ENCODE measurements around the gene GPR176. TPM values are rescaled to one million over a fixed set of nuclear protein-coding genes. Genes with fewer than 3 reads are reported as not detected.
"Not testable (repeated sequence)": the region's sequence is repeated elsewhere in the genome, so short reads cannot be mapped to it uniquely, and the experiment has no call there.

The GPR176 gene
- total RNA-seq, 1 donor from 2014 or later, result 5.7 TPM

DNA sequence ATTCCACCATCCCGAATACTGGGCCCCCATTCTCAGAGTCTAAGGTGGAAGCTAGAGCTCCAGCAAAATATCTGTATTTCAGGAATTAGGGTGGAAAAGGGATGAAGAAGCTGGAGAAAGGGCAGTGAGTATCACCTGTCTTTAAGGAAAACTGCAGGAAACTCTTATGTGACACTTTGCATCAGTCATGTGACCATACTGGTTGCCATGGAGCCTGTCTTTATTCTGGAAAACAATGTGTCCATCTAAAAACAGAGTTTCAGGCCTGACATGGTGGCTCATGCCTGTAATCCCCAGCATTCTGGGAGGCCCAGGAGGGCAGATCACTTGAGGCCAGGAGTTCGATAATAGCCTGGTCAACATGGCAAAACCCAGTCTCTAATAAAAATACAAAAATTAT lies 84.5 kb downstream of the GPR176 start:
- DNase-seq (ENCODE audit: low spot score), result no peak
- intact Hi-C loops (cut with DNase I), result no loop called here
- no peak for ATAC-seq

DNA sequence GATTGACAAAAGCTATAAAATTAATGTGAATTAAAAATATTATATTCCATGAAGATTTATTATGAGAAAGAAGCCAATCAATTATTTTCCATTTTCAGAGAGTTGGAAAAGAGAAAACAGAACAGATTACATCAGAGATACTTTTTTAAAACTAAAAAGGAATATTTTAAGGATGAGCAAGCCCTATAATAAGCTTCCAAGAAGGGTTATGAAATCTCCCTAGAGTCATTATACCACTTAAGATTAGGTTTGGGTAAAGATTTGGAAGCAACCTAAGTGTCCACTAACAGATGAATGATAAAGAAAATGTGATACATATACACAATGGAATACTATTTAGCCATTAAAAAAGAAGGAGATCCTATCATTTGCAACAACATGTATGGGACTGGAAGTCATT lies 85.8 kb downstream of the GPR176 start:
- intact Hi-C loops (cut with DNase I), result no loop called here
- ATAC-seq, result peak; percentile 66
- DNase-seq (ENCODE audit: low spot score), result no peak

DNA sequence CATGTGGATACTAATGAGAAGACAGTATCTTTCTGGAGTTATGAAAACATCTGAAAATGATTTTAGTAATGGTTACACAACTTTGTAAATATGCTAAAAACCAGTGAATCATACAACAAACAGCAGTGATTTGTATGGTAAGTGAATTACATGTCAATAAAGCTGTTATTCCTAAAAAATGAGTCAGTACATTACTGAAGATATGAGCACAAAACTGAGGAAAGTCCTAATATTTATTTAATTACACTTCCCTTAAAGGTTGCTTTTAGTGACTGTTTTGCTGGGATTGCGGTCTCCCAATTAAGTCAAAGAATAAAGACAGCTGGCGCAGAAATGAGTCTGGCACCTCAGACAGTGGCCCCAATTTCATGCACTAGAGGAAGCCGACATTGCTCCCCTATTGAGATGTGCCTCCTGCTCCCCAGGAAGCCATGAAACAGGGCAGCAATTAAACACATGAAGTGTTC lies 86.5 kb downstream of the GPR176 start:
- intact Hi-C loops (cut with DNase I), result no loop called here
- DNase-seq (ENCODE audit: low spot score) (no peak), ATAC-seq (no peak)

DNA sequence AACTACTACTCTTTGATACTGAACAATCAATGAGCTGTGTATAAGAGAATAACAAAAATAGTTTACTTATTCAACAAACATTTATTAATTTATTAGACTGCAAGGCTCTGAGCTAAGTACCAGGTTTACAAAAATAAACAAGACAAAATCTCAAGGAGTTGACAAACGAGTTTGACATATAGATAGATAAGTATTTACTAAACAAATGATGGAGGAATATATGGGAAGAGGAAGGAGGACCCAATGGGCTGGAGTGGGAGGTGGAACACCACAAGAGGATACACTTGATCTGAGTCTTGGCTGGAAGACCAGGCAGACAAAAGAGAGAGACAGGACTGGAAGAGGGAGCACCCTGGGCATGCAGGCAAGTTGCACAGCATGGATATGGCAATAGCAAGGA lies 89.9 kb downstream of the GPR176 start:
- no peak for ATAC-seq
- intact Hi-C loops (cut with DNase I), result no loop called here
- no peak for DNase-seq (ENCODE audit: low spot score)

DNA sequence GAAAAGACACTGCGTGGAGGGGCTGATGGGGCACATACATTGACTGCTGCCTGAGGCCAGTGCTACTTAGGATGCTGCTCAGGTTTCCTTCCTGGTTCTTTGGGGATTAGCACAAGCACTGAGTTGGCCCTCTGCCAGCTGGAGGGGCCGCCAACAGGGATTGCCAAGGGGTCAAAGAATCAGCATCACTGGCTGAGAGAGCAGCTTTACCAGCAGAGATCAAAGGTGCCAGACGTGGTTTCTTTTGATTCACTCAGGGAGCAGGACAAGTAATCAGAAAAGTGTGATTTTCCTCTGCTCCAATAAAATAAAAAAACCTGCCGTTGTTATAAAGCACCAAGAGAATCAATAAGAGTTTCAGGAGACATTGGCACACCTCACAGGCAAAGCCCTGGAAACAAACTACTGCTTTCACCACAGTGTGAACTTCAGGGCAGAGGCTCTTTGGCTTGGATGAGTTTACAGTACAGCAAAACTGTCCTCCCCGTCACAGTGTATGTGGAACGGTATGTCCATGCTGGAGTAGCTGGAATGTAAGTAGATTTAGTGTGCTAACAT lies 91.6 kb downstream of the GPR176 start:
- intact Hi-C loops (cut with DNase I), result no loop called here
- ATAC-seq, result no peak
- DNase-seq (ENCODE audit: low spot score), result no peak

DNA sequence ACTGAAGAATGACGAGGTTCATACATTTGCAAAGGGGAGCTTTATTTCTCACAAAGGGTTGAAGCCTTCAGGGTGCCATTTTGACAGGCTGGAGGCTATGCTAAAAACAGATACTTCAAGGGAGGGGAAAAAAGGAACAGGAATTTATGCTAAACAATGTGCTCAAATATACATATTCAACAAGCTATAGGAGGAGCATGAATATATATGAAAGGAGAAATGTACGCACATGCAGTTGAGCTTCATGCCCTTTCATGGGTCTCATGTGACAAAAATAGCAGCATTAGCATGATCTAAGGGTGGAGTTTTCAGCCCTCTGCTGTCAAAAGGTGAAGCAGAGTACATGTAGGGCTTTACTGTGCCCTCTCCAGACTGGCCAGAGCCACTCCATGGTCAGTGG lies 93.1 kb downstream of the GPR176 start:
- DNase-seq (ENCODE audit: low spot score) (no peak), ATAC-seq (no peak)
- intact Hi-C loops (cut with DNase I), result no loop called here

DNA sequence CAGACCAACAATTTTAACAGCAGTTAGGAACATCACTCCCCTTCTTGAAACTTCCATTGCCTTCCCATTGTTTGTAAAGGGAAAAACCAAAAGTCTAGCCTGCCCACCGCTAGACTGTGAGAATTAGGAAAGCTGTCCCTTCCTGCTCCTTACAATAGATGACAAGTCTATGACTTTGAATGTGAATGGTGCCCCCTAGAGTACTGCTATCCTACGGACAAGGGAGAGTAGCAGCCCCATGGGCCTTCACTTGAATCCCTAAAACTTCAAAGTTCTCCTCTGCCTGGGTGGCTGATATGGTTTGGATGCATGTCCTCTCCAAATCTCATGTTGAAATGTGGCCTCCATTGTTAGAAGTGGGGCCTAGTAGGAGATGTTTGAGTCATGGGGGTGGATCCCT lies 96.4 kb downstream of the GPR176 start:
- intact Hi-C loops (cut with DNase I), result no loop called here
- no peak for DNase-seq (ENCODE audit: low spot score)
- no peak for ATAC-seq

DNA sequence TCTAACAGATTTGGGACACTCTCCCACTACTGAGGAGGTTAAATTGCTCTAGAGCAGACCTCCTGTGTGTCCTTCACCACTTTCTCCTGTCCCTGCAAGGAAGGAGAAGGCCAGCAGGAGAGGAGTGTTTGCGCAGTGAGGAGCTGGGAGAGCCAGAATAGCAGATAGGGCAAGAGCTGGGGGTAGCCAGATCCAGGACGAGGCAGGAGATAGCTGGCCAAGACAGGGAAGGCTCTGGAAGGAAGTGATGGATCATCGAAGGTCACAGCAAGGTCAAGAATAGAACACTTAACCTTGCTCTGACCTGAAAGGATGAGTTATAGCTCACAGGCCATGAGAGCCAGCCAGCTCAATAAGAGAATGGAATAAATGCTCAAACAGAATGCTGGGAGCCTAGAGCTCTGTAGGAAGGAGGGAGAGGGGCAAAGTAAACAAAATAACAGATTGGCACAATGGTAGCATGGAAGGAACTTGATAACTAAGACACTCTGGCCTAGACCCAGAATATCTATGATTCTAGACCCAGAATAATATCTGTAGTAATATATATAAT lies 99.9 kb downstream of the GPR176 start:
- ATAC-seq (no peak), DNase-seq (ENCODE audit: low spot score) (no peak)

DNA sequence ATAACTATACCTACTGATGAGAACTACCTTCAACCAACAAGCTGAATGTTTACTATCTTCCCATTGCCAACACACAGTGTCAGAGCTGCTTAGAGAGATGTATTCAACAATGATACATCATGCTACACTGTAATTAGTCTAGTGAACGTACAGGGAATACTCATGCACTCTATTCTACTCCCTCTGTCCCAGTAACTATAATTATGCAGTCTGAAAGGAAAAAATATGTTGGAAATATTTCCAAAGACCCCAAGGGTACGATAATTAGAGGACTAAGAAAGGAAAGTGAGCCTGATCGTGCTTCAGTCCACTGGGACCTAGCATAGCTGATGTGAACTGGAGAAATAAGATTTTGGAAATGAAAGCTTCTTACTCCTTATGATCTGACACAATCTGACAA lies 100.5 kb downstream of the GPR176 start:
- no peak for DNase-seq (ENCODE audit: low spot score)
- ATAC-seq, result no peak
- intact Hi-C loops (cut with DNase I), result no loop called here

More for the DNA sequence above, 99.9 kb downstream of the GPR176 start:
- intact Hi-C loops (cut with DNase I), result no loop called here

DNA sequence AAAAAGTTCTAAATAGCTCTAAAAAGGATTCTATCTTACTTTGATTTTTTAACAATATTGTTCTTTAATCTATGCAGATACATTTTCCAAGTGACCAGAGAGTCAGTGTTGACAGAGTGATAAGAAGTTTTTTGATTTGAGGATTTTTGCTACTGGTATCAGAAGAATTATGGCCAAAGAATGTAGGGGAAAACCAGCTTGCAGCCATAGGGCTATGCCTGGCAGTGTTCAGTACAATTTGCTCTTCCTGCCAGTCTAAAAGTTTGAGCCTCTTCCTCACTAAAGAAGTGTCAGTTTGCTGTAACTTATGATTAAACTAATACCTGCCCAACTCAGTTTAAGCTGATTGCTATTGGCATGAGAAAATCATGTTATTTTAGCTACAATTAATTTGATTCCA lies 102.2 kb downstream of the GPR176 start:
- intact Hi-C loops (cut with DNase I), result no loop called here
- DNase-seq (ENCODE audit: low spot score) (no peak), ATAC-seq (no peak)

DNA sequence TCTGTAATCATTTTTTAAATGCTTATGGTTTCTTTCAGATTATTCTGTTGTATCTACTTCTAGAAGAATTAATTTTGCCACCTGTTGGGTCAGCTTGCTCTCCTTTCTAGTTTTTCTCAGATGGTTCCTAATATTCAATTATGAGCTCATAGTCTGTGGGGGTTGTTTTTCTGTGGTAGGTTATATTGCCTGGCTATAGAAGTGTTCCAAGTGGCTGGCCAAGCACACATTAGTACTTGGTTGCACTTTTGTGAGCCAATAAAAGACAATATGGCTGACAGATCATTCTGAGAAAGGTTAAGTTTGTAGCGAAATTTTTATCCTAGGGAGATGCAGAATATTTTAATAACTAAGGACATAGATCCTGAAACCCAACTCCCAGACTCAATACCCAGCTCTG lies 105.6 kb downstream of the GPR176 start:
- intact Hi-C loops (cut with DNase I), result no loop called here
- ATAC-seq (no peak), DNase-seq (ENCODE audit: low spot score) (no peak)

DNA sequence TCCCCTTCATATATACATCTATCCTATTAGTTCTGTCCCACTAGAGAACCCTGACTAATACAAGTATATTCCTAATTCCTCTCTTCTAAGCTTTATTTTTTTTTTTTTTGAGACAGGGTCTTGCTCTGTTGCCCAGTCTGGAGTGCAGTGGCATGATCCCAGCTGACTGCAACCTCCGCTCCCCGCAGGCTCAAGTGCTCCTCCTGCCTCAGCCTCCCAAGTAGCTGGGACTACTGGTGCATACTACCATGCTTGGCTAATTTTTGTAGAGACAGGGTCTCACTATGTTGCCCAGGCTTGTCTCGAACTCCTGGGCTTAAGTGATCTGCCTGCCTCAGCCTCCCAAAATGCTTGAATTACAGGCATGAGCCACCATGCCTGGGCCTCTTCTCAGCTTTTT lies 107.4 kb downstream of the GPR176 start:
- intact Hi-C loops (cut with DNase I); DNase-seq (ENCODE audit: low spot score): not testable (repeated sequence)

DNA sequence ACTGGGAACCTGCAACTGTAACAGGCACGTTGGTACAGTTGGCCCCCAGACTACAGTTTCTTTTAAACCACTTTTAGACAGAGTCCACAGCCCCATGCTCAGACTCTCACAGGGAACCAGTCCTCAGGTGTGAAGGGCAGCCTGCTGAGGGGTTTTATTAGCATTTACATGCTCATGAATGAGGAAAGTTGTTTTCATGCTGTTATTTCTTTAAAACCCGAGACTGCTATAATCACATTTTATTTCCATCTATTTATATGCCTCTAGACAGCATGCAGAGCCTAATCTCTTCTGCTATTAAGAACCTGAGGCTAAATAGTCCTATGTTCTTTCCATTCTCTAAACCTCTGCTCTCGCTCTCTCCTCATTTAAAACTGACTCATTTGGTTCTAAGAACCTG lies 111.2 kb downstream of the GPR176 start:
- ATAC-seq, result no peak
- intact Hi-C loops (cut with DNase I), result no loop called here
- DNase-seq (ENCODE audit: low spot score), result no peak

More for the DNA sequence above, 107.4 kb downstream of the GPR176 start:
- ATAC-seq, result not testable (repeated sequence)

DNA sequence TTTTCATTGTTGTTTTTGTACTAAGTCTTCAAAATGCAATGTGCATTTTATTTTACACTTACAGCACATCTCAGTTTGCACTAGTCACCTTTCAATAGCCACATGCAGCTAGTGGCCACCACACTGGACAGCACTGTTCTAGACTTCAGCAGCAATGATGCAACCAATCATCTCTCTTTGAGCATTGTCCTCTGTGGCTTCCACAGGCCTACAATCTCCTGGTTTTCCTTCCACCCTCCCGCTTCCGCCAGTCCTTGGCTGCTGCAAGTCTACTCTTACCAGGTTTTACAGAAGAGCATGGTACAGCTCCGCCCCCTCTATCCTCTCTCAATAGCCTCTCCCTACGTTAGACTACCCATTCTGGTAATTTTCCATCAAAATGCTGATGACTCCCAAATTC lies 112.3 kb downstream of the GPR176 start:
- ATAC-seq (no peak), DNase-seq (ENCODE audit: low spot score) (no peak)
- intact Hi-C loops (cut with DNase I), result no loop called here

DNA sequence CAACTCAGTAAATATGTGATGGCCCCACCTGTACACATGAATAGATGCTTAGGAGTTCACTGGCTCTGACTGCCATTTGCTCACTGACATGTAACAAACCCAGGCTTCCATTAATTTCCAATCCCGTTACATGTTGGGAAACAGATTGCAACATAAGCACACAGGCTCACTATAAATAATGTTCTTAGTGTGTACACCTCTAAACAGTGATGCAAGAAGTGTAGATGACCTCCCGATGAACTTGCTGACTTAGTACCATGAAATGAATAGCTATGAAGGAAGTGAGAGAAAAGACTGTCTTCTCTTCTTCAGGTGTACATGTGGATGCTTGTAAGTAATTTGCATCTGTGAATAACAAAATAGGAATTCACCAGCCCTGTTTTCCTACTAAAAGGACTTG lies 116.0 kb downstream of the GPR176 start:
- ATAC-seq, result no peak
- intact Hi-C loops (cut with DNase I), result no loop called here
- no peak for DNase-seq (ENCODE audit: low spot score)

DNA sequence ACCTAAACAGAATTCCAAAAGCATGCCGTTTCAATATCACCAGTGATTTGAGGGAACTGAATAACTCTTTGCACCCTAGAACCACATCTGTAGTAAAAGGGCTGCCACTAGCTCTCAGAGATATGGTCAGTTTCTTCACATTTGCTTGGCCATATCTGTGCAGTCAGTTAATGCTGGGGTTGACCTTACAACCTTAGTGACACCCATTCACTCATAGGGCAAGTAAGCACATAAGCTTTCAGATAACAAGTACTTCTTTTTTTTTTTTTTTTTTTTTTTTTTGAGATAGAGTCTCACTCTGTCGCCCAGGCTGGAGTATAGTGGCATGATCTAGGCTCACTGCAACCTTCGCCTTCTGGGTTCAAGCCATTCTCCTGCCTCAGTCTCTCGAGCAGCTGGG lies 117.0 kb downstream of the GPR176 start:
- DNase-seq (ENCODE audit: low spot score), result no peak
- ATAC-seq, result no peak
- intact Hi-C loops (cut with DNase I), result no loop called here

DNA sequence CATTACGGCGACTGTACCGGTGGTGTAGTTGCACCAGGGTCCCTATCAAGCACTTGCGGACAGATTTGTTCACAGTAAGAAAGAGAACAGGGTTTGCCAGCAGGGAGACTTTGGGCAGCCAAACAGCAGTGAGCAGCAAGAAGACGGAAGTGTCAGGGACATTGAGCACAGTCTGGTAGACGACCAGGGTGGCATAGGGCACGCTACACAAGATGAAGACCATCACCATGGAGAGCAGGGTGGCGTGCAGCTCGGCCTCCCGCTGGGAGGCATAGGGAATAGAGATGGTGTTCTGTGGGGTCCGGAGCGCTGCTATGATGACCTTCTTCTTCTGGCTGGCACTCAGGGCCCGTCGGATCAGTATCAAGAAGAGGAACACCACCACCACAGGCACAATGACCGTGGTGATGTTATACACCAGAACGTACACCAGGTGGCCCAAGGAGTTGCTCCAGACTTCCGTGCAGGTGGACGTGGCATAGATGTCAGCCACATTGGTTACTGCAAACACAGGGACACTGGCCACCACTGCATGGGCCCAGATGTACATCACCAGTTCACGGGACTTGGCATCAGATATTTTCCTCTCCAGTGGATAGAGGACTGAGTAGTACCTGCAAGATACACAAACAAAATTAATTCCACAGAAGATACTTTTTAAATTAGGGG lies 118.3 kb downstream of the GPR176 start:
- peak; percentile 20 for ATAC-seq
- no peak for DNase-seq (ENCODE audit: low spot score)
- intact Hi-C loops (cut with DNase I), result no loop called here

DNA sequence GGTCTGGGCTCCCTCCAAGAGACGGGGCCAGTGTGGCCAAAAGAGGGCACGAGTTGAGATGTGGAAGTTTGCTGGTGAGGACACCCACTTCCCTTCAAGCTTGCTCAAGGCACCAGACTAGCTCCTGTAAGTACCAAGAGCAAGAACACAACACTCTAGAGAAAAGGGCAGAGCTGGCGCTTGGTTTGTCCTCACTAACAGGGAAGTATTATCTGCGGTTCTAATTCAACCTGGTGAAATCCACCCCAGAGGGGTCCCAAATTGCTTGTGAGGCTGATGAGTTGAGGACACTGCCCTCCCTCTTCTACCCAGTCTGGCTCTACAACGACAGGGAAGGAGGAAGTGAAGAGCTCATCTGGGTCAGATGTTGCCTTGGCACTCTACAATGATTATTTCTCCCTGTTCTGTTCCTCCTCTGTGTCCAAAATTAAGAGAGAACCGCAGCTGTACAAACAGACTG lies 120.5 kb downstream of the GPR176 start:
- ATAC-seq (peak; percentile 72), DNase-seq (ENCODE audit: low spot score) (no peak)
- intact Hi-C loops (cut with DNase I), result no loop called here

DNA sequence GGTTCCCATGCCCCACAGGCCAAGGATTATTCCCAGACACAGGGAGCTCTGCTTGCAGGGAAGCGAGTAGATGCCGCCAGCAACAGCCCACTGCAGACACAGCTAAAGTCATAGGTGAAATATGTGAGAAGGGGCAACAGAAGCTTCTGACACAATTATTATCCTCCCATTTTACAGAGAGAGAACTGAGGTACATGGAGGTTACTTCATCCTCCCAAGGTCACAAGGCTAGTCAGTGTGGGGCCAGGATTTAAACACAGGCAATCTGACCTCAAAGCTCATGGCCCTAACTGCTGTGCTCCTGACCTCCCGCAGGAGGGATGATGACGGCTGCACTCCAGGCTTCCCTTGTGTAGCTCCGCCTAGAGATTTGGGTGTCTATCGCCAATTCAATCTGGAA lies 121.7 kb downstream of the GPR176 start:
- DNase-seq (ENCODE audit: low spot score) (no peak), ATAC-seq (no peak)
- intact Hi-C loops (cut with DNase I), result no loop called here

DNA sequence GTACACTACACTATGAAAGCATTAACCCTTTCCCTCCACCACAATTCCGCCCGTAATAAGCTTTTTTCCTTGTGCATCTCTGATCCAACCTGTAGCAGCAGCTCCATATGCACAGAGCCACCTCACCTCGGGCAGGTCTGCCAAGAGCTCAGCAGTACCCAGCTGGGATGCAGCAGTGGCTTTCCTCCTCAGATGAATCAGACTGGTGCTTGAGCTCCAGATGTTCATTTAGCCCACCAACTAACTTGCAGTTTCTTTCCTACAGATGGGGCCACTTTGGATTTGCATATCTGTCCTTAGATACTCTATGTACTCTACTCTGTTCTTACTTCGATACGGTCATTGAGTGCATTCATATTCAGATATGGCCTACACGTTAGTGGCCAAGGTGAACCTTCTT lies 122.7 kb downstream of the GPR176 start:
- DNase-seq (ENCODE audit: low spot score) (no peak), ATAC-seq (no peak)
- intact Hi-C loops (cut with DNase I), result no loop called here

DNA sequence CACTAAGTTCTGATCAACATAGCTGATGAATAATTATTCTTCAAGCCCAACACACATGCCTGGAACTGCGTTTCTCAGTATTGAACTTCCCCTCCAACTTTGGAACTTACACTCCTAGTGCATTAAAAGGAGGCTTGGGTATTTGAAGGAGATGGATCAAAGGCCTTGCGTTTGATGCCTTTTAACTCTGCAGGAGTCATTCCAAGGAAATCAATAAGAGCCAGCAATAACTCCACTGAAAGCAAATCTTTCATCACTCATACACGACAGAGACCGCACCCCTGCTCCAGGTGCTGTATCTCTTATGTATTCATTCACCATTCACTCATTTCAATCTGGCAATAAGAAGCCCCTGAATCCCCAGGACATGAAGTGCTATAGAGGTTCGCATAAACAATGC lies 123.5 kb downstream of the GPR176 start:
- ATAC-seq (no peak), DNase-seq (ENCODE audit: low spot score) (no peak)
- intact Hi-C loops (cut with DNase I), result no loop called here

Measured in sciatic nerve (tissue), 2 donors.